HG02798 (cell line): Measurements from ENCODE around the gene MAPK8IP1.

Experiments
- ATAC-seq: cut with Tn5 transposase; IDR thresholded peaks from one replicate; pipeline ENCODE4 v1.9.1; 2021; ENCODE audit warnings: mild to moderate bottlenecking; ENCODE audit not compliant: unreplicated experiment, poor library complexity

MAPK8IP1 gene

DNA sequence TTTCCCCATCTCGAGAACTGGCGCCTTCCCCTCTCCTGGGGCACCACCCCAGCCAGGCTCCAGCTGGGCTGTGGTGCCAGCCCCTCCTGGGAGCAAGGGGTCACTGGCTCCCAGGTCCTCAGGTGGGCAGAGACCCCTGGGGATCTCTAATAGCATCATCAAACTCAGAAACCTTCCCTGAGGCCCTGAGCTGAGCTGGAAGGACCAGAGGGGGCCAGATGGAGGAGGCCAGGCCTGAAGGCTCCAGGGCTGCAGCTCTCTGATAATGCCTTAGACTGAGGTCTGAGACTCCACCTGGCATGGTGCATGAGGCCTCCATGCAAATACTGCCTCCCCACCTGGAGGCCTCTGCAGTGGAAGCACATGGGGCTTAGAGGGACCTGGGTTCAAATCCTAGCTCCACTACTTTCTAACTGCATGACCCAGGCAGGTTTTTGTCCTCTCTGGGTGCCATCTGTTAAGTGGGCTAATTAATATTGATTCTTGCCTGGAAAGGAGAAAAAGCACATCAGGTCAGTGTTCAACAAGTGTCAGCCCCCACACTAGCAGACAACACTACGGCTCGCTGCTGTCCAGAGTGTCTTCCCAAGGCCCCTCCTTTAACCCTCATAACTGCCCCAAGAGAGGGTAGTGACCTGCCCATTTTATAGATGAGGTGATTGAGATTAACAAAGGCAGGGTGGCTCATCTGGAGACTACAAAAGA, 1.5 kb downstream of the MAPK8IP1 start:
- ATAC-seq = no peak

DNA sequence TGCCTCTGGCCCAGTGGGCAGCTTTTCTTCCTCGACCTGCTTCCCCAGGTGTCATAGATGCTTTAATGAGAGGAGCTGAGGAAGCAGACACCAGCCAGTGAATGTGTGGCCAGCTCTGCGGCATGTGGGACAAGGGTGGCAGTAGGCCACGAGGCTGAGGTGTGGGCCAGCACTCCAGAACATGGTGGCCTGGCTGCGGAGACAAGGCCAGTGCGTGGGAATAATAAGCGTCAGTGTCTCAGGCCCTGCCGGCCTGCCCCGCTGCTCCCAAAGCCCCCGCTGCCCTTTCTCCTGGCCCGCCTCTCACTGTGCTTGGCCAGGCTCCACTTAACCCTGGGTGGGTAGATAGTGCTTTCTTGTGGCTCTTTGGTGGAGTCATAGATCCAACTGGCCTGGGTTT, 2.1 kb downstream of the MAPK8IP1 start:
- no peak for ATAC-seq

DNA sequence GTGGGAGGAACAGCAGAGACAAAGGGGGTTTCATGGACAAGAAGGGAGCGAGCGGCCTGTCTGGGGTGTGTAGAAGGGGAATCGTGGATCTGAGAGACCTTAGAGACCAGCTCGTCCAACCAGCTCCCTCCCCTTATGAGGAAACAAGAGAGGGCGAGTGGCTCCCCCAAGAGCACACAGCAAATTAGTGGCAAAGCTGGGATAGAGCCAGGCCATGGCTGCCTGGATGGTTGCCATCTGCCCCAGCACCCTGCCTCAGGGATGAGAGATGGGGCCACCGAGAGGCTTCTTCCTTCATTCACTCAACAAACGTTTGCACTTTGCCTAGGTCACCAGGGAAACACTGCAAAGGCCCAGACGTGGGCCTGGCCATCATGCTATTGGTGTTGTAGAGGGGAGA, 4.1 kb downstream of the MAPK8IP1 start:
- ATAC-seq = no peak

DNA sequence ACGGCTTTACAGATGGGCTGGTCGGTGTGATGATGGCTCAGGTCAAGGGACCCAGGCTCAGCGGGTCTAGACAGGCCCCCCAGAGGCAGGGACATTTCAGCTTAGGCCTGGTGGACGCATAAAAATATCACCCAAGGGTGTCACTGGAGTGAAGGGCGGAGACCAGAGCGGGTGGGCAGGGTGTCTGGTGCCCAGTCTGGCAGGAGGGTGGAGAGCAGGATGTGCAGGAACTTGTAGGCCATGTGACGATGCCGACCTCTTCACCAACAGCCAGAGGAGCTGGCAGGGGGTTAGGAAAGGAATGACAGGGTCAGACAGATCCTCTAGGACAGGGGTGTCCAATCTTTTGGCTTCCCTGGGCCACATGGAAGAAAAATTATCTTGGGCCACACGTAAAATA, 4.5 kb downstream of the MAPK8IP1 start:
- ATAC-seq = no peak

DNA sequence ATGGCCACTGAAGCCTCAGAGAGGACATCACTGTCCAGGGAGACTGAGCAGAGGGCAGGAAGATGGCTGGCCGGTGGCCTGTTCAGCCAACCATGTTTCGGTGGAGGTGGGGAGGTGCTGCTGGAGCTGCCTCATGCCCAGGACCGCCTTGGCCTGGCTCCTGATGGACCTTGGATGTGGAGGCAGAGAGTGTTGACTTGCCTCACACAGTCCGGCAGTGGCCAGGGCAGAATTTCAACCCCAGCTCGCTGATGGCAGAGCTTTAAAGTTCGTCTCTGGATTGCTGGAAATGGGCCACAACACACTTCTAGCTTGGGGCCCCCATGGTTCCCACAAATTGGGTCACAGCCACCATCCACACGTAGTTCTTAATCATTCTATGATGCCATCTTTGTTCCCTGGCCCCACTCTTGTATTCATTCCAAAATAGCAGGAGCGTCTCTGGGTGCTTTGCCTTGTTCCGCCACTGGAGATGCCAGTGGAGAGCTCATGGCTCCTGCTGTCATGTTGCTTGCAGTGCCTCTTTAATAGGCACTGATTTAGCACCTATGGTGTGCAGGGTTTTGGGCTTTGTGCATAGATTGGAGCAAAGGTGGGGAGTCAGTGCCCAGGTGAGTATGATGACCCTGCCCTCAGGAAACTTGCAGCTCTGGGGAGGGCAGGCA, 5.6 kb downstream of the MAPK8IP1 start:
- no peak for ATAC-seq

DNA sequence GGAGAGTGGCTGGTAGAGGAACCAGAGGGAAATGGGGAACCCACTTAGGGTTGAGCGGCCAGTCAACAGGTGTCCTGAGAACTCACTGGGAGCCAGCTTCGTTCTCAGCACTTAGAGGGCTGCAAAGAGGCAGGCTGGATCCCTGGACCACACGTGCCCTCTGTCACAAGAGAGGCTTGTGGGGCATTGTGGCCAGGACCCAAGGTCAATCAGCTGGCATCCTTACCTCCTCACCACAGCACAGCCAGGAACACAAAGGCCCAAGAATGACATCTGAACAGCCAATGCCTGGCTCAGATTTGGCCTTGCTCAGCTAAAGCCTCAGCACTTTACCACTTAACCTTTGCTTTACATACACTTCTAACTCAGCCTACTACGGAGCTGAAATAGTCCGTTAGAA, 7.4 kb downstream of the MAPK8IP1 start:
- no peak for ATAC-seq

DNA sequence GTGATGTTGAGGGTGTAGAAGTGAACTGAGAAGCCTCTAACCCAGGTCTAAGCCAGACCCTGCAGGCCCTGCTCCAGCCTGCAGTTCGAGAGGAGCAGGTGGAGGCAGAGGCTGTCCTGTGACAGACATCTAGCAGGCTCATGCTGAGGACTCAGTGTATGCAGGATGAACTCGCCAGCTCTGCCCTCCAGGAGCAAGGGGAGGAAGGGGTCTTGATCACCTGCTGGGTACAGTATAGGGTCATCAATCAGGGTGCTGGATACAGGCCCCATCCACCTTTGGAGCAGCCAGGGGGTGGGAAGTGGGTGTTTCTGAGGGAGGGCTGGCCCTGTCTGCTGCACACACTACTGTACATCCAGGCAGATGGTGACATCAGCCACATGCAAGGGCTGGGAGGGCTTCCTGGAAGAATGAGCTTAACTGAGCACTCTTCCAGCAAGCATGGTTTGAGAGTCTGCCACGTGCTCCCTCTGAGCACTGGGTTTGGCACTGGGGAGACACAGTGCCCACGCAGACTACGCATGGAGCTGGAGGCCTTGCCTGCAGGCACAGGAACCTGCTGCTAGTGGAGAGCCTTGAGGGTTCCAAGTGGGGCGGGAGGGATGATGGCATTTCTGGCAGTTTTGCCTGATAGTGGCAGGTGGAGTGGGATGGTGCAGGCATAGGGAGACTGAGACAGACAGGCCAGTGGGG, 9.2 kb downstream of the MAPK8IP1 start:
- ATAC-seq = no peak

DNA sequence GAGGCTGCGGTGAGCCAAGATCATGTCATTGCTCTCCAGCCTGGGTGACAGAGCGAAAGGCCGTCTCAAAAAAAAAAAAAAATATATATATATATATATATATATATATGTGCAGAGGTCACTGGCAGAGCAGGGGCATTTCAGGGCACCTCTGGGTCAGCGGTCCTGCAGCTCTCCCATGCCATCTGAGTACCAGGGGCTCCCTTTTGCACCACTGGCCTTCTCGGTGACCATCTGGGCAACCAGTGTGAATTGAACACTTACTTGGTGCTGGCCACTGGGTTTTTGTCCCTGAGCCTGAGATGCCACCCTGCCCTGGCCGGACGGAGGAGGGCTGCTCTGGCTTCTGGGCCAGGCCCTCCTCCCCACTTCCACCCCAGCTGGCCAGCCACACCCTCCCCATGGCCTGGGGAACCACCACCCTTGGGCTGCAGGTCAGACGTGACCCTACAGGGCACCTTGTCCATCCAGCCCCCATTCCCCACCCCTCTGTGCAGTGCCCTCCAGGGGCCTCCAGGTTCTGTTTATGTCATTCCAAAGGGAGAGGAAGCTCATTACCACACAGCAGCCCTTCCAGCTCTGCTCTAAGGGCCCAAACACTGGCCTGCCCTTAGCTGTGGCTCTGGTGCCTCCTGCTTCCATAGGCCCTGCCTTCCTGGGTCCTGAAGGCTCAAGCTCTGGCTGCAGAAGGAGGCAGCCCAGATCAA, 10.3 kb downstream of the MAPK8IP1 start:
- no peak for ATAC-seq

DNA sequence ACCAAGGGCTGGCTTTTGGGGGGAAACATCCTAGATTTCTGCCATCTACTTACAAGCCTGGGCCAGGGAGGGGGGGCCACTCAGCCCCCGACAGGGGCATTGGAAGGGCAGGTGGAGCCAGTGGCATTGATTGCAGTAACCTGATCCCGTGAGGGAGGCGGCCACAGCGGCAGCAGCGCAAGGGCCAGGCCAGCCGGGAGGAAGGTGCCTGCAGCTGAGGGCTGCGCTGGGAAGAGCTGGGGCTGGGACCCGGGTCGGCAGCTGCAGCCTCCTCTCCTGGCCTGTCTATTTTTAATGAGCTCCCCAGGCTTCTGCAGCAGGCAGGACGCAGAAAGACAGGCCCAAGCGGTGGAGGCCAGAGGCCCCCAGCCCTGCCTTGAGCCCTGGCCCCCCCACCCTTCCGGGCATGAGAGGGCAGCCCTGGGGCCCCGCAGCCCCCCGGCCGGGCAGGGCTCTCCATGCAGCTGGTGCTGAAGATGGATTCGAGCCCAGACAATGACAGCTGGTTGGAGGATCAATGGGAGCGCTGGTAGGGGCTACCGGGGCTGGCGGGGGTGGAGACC, 11.1 kb downstream of the MAPK8IP1 start:
- no peak for ATAC-seq

DNA sequence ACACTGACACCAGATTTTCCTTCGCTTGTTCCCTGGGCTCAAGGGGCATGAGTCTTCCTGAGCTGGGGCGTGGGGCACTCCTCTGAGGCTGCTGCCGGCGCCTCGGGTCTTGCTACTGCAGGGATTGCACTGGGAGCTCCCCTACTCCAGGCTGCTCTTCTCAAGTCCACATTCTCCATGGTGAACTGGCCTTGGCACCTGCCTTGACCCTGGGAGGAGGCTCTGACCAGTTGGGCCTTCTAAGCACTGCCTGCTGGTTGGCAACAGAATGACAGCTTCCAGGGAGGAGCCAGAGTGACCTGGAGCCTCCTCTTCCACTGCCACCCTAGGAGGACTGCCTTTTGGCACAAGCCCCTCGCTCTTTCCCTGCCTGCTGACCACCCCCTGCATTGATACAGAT, 12.1 kb downstream of the MAPK8IP1 start:
- no peak for ATAC-seq

DNA sequence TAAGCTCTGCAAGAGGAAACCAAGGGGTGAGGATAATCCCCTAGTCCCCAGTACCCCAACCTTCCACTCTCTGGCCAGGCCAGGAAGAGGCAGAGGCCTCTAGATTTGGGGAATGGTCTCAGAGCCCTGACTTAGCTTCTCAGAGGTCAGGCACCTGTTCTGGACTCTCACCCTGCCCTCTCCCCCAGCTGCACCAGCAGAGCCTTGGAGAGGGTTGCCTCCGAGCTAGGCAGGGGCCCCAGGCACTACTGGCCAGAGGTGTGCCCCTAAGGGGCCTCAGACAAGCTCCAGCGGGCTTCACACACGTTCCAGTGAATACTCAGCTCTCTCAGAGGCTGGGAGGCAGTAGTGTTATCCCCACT, 13.6 kb downstream of the MAPK8IP1 start:
- ATAC-seq = no peak

DNA sequence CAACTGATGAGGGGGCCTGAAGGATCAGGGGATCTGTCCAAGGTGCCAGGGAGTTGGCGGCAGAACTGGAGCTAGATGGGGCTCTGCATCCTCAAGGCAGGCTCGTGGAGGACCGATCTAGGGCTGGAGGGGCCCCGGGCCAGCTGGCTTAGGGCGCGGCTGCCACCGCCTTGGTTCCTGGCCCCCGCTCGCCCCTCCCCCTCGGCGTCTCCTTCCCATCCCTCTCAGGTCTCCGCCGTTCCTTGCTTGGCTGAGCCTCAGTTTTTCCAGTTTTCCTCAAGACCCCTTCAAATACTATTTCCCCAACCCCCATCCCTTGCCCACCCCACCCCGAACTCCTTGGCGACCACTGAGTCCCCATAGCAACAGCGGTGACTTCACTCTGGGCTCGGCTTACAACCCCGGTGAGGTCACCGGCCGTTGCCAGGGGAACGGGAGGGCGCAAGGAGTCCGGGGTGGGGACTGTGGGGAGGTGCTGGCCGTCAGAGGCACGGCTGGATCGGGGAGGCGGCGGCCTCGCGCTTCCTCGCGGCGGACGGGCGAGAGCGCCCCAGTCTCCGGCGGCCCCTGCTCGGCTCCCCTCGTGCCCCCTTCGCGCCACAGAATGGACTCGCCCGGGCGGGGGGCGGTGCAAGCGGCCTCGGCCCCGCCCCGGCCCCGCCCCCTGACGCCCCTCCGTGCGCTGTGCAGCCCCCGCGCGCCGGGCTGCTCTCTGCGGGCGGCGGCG, 14.2 kb downstream of the MAPK8IP1 start:
- peak; percentile 61 for ATAC-seq

DNA sequence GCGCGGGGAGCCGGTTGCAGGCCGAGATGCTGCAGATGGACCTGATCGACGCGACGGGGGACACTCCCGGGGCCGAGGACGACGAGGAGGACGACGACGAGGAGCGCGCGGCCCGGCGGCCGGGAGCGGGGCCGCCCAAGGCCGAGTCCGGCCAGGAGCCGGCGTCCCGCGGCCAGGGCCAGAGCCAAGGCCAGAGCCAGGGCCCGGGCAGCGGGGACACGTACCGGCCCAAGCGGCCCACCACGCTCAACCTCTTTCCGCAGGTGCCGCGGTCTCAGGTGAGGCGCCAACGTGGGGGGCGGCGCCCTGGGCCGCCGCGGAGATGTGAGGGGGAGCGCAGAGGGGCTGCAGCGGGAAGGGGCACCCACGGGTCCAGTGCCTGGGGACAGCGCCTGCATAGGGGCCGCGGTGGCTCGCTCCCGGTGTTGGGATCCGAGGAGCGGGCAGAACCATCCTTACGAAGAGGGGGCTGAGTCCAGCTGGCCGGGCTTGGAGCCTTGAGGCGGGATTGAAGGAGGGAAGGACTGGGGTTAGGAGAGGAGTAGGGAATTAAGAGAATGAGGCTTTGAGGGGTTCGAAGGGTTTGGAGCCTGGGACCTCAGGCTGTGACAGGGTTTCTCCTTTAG, 14.8 kb downstream of the MAPK8IP1 start:
- ATAC-seq = peak; percentile 19

DNA sequence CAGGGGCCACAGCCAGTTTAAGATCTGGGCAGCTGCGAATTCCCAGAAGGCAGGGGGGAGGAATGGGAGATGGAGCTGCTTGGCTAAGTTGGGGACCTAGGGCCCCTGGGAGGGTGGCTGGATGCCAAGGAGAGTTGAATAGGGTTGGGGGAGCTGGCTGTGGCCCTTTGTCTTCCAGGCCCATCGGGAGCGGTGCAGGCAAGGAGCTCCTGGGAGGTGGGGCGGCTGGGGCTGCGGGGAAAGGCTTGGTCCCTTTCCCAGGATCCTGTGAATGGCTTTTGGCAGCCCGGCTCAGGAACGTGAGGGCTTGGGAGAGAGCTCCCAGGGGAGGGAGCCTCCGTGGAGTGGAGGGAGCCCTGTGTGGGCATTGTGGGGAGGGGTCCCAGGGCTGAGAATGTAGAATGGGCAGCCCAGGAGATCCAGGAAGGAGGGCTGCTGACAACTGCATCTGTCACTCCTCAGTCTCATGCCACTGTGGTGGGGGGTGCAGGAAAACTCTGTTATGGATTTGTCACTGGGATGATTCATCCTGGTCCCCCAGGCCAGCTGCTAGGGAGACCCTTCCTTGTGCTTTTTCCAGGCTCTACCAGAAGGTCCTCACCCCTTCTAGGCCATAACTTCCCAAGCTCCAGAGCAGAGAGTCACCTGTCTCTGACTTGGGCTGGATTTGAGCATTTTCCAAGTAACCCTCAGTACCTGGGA, 15.6 kb downstream of the MAPK8IP1 start:
- ATAC-seq = no peak

DNA sequence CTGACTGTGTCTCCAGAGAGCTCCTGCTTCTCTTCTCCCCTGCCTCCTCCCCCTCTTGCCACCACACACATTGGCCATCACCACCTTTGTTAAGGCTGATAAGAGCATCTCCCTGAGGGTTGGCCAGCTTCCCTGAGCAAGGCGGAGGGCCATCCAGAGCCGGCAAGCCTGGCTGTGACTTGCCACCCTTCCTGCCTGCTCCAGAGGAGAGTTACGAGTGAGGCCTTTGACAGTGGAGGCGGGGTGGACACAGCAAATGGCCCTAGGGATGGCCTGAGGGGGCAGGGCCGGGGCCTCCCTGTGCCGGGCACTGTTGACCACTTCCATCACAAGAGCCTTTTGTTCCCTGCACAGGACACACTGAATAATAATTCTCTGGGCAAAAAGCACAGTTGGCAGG, 16.2 kb downstream of the MAPK8IP1 start:
- ATAC-seq = no peak

DNA sequence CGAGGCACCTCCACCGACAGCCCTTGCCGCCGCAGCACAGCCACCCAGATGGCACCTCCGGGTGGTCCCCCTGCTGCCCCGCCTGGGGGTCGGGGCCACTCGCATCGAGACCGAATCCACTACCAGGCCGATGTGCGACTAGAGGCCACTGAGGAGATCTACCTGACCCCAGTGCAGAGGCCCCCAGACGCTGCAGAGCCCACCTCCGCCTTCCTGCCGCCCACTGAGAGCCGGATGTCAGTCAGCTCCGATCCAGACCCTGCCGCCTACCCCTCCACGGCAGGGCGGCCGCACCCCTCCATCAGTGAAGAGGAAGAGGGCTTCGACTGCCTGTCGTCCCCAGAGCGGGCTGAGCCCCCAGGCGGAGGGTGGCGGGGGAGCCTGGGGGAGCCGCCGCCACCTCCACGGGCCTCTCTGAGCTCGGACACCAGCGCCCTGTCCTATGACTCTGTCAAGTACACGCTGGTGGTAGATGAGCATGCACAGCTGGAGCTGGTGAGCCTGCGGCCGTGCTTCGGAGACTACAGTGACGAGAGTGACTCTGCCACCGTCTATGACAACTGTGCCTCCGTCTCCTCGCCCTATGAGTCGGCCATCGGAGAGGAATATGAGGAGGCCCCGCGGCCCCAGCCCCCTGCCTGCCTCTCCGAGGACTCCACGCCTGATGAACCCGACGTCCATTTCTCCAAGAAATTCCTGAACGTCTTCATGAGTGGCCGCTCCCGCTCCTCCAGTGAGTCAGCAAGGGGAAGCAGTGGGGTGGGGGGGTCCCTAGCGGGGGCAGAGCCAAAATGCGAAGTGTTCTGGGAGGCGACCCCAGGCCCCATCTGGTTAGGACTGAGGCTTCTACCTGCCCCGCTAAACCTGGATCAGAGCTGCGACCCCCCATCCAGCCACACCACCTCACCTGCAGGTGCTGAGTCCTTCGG, 17.3 kb downstream of the MAPK8IP1 start:
- no peak for ATAC-seq

DNA sequence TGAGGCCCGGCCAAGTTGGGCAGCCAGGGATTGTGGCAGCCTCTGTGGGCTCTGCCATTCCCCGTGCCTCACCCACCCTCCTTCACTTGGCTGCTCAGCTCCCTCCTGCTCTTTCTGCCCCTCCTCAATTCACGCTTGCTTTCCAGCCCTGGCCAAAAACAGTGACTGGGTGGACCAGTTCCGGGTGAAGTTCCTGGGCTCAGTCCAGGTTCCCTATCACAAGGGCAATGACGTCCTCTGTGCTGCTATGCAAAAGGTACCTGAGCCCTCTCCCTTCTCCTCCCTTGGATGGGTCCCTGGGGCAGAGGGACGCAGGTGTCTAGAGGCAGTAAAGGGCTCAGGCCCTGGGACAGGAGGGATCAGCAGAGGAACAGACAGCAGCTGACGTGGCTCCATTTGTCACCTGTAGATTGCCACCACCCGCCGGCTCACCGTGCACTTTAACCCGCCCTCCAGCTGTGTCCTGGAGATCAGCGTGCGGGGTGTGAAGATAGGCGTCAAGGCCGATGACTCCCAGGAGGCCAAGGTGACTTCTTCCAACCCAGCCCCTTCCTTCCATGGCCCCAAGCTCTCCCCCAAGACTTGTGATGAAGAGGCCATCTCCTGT, 19.0 kb downstream of the MAPK8IP1 start:
- no peak for ATAC-seq

DNA sequence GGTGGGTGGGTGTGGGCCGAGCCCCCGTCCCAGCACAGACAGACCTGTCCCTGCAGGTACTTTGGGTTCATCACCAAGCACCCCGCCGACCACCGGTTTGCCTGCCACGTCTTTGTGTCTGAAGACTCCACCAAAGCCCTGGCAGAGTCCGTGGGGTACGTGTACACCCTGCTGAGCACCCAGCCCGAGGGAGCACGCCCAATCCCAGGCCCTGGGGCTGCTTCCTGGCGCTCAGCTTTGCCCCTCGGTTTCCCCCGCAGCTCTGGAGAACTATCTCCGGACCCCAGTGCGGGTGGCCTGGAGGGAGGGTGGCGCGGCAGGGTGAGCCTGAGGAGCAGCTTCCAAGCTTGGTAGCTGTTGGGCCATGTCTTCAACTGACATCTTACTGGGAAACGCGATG, 19.6 kb downstream of the MAPK8IP1 start:
- ATAC-seq = no peak
